GM12878 (cell line): ENCODE results near the gene MINDY3. TPM values are rescaled to one million over a fixed set of nuclear protein-coding genes. Genes with fewer than 3 reads are reported as not detected.

Experiments used
- ATAC-seq: fragments of 200-7000 bp; cut with Tn5 transposase; 3 replicates; pipeline ENCODE4 v1.9.1; 2020; ENCODE audit warnings: mild to moderate bottlenecking, moderate library complexity
- BruUV-seq: library from RNA; stranded (reverse); fragments of 400-500 nt; replicated peaks from 2 replicates; lab custom pipeline; 2021; lab: Mats Ljungman, UMichigan
- CTCF ChIA-PET: fragments of 300-600 bp; sonication (Branson Sonifier 250); formaldehyde crosslinking; extraction: SDS; loops from one replicate; lab custom pipeline; 2021; ENCODE audit warnings: inconsistent platforms; lab: Yijun Ruan, JAX
- POLR2A ChIA-PET: fragments of 350-600 bp; formaldehyde crosslinking; extraction: SDS; loops from one replicate; lab custom pipeline; 2021; ENCODE audit warnings: inconsistent platforms; lab: Charles Lee
- RAD21 ChIA-PET: fragments of 300-600 bp; sonication (Branson Sonifier 250); formaldehyde crosslinking; loops from one replicate; lab custom pipeline; 2023; ENCODE audit warnings: antibody characterized with exemption; ENCODE audit not compliant: unreplicated experiment; lab: Charles Lee
- SMC1A ChIA-PET: fragments of 300-600 bp; sonication (Branson Sonifier 250); formaldehyde crosslinking; loops from one replicate; lab custom pipeline; 2023; ENCODE audit not compliant: unreplicated experiment, uncharacterized antibody; lab: Charles Lee
- DNase-seq: peaks from one replicate; pipeline ENCODE4 v3.0.0-alpha.2; 2011; ENCODE audit warnings: low read depth, low spot score
- FAIRE-seq: peaks from 3 replicates; lab custom pipeline; 2011; peaks lifted over from hg19 to GRCh38; lab: Jason Lieb, UNC
- H2AFZ ChIP-seq: 2 replicates; pipeline ENCODE4 v1.6.0; 2011; ENCODE audit warnings: low read depth, low read length, control low read depth; ENCODE audit not compliant: control insufficient read depth
- H3K27ac ChIP-seq: 2 replicates; pipeline ENCODE4 v1.5.1; 2011; ENCODE audit warnings: control low read depth; ENCODE audit not compliant: control insufficient read depth, insufficient read depth
- H3K27me3 ChIP-seq, 2 experiments: replicated peaks in 1 of 2; 2 replicates each; pipeline versions ENCODE4 v1.6.0 to v1.6.1; 2011; ENCODE audit warnings: low read length in 1 of 2; ENCODE audit not compliant: control insufficient read depth in 2 of 2, insufficient read depth in 2 of 2
- H3K36me3 ChIP-seq, 2 experiments: 2 replicates each; pipeline ENCODE4 v1.5.1; 2011; ENCODE audit warnings: low read length in 1 of 2; ENCODE audit not compliant: control insufficient read depth in 2 of 2, insufficient read depth in 2 of 2
- H3K4me1 ChIP-seq: 2 replicates; pipeline ENCODE4 v1.6.1; 2011; ENCODE audit warnings: mild to moderate bottlenecking, low read length, moderate library complexity, mixed read lengths; ENCODE audit not compliant: control insufficient read depth, insufficient read depth
- H3K4me2 ChIP-seq: 2 replicates; pipeline ENCODE4 v1.6.0; 2011; ENCODE audit warnings: control low read depth; ENCODE audit not compliant: control insufficient read depth, insufficient read depth
- H3K4me3 ChIP-seq: fragments of 200-600 bp; sonication (generic); 2 replicates; pipeline ENCODE4 v1.5.1; 2016
- H3K79me2 ChIP-seq: 2 replicates; pipeline ENCODE4 v1.6.0; 2011; ENCODE audit warnings: low read length; ENCODE audit not compliant: control insufficient read depth, insufficient read depth
- H3K9ac ChIP-seq: 2 replicates; pipeline ENCODE4 v1.8.0; 2011; ENCODE audit warnings: low read length, control low read depth, mixed read lengths; ENCODE audit not compliant: control insufficient read depth, insufficient read depth
- H3K9me3 ChIP-seq: replicated peaks from 3 replicates; pipeline ENCODE4 v1.5.1; 2011; ENCODE audit warnings: mild to moderate bottlenecking, low read length; ENCODE audit not compliant: control insufficient read depth, insufficient read depth
- H4K20me1 ChIP-seq: 2 replicates; pipeline ENCODE4 v1.6.0; 2011; ENCODE audit not compliant: control insufficient read depth, insufficient read depth
- ASH2L ChIP-seq: fragments of 300-600, 200-600 bp; sonication (generic); IDR thresholded peaks from 2 replicates; pipeline ENCODE4 v1.6.1; 2017; ENCODE audit warnings: low read depth, mild to moderate bottlenecking, borderline replicate concordance
- BRCA1 ChIP-seq: IDR thresholded peaks from 2 replicates; pipeline ENCODE4 v1.6.1; 2011; ENCODE audit warnings: low read depth, low read length, improper control_type of control experiment
- EP300 ChIP-seq, 2 experiments: fragments of 150-350 bp in 1 of 2; IDR thresholded peaks; 2 replicates each; pipeline ENCODE4 v1.6.1; 2011 to 2012; ENCODE audit warnings: low read depth in 2 of 2, low read length in 2 of 2, borderline replicate concordance in 1 of 2, improper control_type of control experiment in 1 of 2, inconsistent platforms in 1 of 2; ENCODE audit not compliant: control insufficient read depth in 1 of 2
- IKZF1 ChIP-seq: fragments of 450-650 bp; conservative IDR thresholded peaks from 2 replicates; pipeline ENCODE4 v1.6.1; 2017; ENCODE audit warnings: antibody characterized with exemption, mild to moderate bottlenecking
- RFX5 ChIP-seq: IDR thresholded peaks from 2 replicates; pipeline ENCODE4 v1.6.1; 2011; ENCODE audit warnings: low read depth, low read length, improper control_type of control experiment
- RUNX3 ChIP-seq: IDR thresholded peaks from 2 replicates; pipeline ENCODE4 v1.6.1; 2012; ENCODE audit warnings: low read length, inconsistent platforms
- SMAD5 ChIP-seq: IDR thresholded peaks from 2 replicates; pipeline ENCODE4 v1.6.1; 2016; ENCODE audit warnings: antibody characterized with exemption, low read depth
- SREBF2 ChIP-seq: IDR thresholded peaks from 2 replicates; pipeline ENCODE4 v1.6.1; 2012; ENCODE audit warnings: mild to moderate bottlenecking, low read length
- ZNF384 ChIP-seq: IDR thresholded peaks from 2 replicates; pipeline ENCODE4 v1.6.1; 2012; ENCODE audit warnings: low read depth, mild to moderate bottlenecking, low read length, improper control_type of control experiment, borderline replicate concordance
- WGBS: methylation state at CpG from one replicate; pipeline ENCODE4 v1.1.6; 2016; ENCODE audit warnings: low lambda C conversion rate; ENCODE audit not compliant: insufficient replicate concordance, insufficient coverage; ENCODE audit errors: missing lambda C conversion rate; 5-methylcytosine and 5-hydroxymethylcytosine counted together
- in situ Hi-C: fragments of 300-500 bp; cut with MboI; formaldehyde crosslinking; loops from 9 replicates; pipeline ENCODE4 v1.14.3; 2018; ENCODE audit warnings: mixed read lengths
- intact Hi-C: fragments of 100-400 bp; cut with micrococcal nuclease; formaldehyde crosslinking; loops from one replicate; pipeline ENCODE4 v1.14.2; 2022; ENCODE audit not compliant: unreplicated experiment
- polyA plus RNA-seq, 11 experiments: library from polyadenylated mRNA; depleted of rRNA in 4 of 11; unstranded in 6 of 11; stranded (reverse) in 5 of 11; fragments of >200 nt; fragmentation: Nextera tagmentation in 4 of 11; fragmentation: Illumina TruSeq in 1 of 11; extraction: Ambion mirVana in 4 of 11; extraction: Trizol in 1 of 11; gene quantifications; 1 replicate in 1 of 11; 2 replicates in 10 of 11; pipeline versions ENCODE4 v1.2.1 to v1.2.3, GENCODE V29; 2011 to 2016; ENCODE audit warnings: inconsistent platforms in 2 of 11, missing spikeins in 2 of 11, low read depth in 1 of 11
- total RNA-seq, 4 experiments: library from RNA; depleted of rRNA in 3 of 4; stranded (reverse); fragments of >200 nt in 3 of 4; fragmentation: Illumina TruSeq in 1 of 4; extraction: Trizol in 1 of 4; gene quantifications; 2 replicates each; pipeline versions ENCODE4 v1.2.1 to v1.2.3, GENCODE V29; 2013 to 2021
- TF ChIP-seq, protein P1 (sequence below): IDR thresholded peaks from 2 replicates; pipeline ENCODE4 v1.6.1; 2012; ENCODE audit warnings: mild to moderate bottlenecking, low read depth, low read length

Gene MINDY3
- total and polyA plus RNA-seq, 10 of the 15 experiments (the other 5 are each of a cell fraction or from before 2014, with no cell fraction given) = 12.0 to 23.6 (median 15.7) TPM

DNA sequence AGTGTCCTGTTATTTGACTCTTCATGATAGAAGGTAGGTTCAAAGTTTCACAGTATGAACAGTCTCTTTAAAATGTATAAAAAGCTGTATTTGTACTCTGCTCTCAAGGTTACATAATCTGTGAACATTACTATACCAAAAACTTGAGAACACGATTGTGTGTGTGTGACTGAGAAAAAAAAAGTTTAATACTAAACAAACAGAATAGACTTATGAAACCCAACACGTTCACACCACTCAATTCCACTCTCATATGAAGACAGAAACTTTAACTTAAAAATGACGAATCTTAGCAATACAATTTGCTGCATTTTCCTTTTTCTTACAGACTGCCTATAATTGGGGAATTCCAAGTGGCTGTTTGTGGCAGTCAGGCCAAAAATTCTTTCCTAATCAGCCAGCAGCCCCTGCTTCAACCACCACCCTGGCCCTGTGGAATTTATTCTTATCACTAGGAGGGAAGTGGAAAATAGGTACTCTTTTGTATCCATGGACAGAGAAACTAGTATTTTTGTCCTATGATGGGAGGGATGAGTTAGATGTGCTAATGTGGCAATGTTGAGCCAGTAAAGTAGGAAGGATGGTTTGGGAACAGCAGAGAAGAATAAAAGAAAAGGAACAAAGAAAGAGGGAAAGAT is 42.8 kb downstream of the MINDY3 start (continued):
- TF ChIP-seq ZNF384 = no peak
- TF ChIP-seq, all 136 proteins: peak for 7

DNA sequence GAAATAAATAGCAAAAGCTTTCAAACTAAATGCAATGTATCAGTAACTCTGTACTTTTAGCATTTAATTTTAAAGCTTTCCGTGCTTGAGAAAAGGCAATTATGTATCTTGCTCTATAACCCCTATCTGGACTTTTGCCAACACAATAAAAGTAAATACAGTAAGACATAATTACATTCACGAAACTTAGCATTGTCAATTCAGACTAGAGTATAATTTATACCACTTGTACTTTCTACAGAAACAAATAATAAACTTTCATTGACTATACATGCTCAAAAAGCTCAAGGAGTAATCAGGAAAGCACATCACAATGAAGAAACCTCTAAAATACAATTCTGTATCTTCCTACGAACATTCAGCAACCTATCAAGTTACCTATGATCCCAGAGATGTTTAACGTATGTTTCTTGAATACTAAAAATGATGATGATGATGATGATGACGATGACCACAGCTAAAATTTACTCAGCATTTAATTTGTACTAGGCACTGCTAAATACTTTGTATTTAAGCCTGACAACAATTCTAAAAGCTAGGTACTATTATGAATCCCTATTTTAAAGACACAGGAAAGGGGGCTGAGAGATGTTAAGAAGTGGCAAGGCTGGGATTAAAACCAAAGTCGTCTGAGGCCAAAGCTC is 44.9 kb downstream of the MINDY3 start:
- DNase-seq (no peak), ATAC-seq (no peak), FAIRE-seq (no peak)
- peaks cover 3 to 7% of the 10 kb centered on the region in 2 experiments; a peak in 3 of 4 replicates for H3K36me3 ChIP-seq
- TF ChIP-seq IKZF1 = no peak
- TF ChIP-seq ASH2L = no peak
- no peak for TF ChIP-seq RFX5
- TF ChIP-seq, protein P1, sequence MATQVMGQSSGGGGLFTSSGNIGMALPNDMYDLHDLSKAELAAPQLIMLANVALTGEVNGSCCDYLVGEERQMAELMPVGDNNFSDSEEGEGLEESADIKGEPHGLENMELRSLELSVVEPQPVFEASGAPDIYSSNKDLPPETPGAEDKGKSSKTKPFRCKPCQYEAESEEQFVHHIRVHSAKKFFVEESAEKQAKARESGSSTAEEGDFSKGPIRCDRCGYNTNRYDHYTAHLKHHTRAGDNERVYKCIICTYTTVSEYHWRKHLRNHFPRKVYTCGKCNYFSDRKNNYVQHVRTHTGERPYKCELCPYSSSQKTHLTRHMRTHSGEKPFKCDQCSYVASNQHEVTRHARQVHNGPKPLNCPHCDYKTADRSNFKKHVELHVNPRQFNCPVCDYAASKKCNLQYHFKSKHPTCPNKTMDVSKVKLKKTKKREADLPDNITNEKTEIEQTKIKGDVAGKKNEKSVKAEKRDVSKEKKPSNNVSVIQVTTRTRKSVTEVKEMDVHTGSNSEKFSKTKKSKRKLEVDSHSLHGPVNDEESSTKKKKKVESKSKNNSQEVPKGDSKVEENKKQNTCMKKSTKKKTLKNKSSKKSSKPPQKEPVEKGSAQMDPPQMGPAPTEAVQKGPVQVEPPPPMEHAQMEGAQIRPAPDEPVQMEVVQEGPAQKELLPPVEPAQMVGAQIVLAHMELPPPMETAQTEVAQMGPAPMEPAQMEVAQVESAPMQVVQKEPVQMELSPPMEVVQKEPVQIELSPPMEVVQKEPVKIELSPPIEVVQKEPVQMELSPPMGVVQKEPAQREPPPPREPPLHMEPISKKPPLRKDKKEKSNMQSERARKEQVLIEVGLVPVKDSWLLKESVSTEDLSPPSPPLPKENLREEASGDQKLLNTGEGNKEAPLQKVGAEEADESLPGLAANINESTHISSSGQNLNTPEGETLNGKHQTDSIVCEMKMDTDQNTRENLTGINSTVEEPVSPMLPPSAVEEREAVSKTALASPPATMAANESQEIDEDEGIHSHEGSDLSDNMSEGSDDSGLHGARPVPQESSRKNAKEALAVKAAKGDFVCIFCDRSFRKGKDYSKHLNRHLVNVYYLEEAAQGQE = no peak
- no peak for TF ChIP-seq RUNX3
- no peak for TF ChIP-seq SMAD5
- TF ChIP-seq EP300 (IDR thresholded peaks at IDR 0.05; ENCODE audit: borderline replicate concordance in 1 of 2, control insufficient read depth in 1 of 2, low read depth in 2 of 2, low read length in 2 of 2) = no peak
- TF ChIP-seq BRCA1 = no peak
- no peak for TF ChIP-seq SREBF2
- WGBS = 94% methylated on average over 6 of the region's 6 CpGs
- H3K4me3 ChIP-seq = no peak overlapping the region
- H3K4me2 ChIP-seq = no peak overlapping the region
- no TSS peak for BruUV-seq
- no peaks in the 10 kb centered on the region for H3K79me2 ChIP-seq
- H3K9ac ChIP-seq = no peak overlapping the region
- ChIA-PET SMC1A (interaction anchor here (1.1 to 1.7 kb wide), 5 partner anchors 9 to 45 kb away, joined by 3 to 6 read pairs (median 4); partner anchors contain the start of gene MINDY3), CTCF (interaction anchor here (0.6 to 1.0 kb wide), 2 partner anchors 8 to 11 kb away, joined by 3 to 4 read pairs; no protein-coding TSS in a partner anchor), POLR2A (interaction anchor here (0.6 kb wide), 1 partner anchor 1151 kb away, joined by 3 read pairs; no protein-coding TSS in a partner anchor), RAD21 (interaction anchor here (0.6 kb wide), 1 partner anchor 1207 kb away, joined by 3 read pairs; no protein-coding TSS in a partner anchor)
- H3K27ac ChIP-seq = peak overlapping the region; percentile 37
- in situ Hi-C loops (no loop called here), intact Hi-C loops (no loop called here)
- H3K9me3 ChIP-seq = no peaks in the 10 kb centered on the region
- no peak overlapping the region for H2AFZ ChIP-seq
- no peaks in the 10 kb centered on the region for H3K4me1 ChIP-seq
- no peaks in the 10 kb centered on the region for H3K27me3 ChIP-seq
- H4K20me1 ChIP-seq = no peaks in the 10 kb centered on the region
